Spleen (tissue), 7 donors: ENCODE measurements around the gene GAS7.

Experiments
- CTCF ChIP-seq, 11 experiments: fragments of 200-600 bp in 7 of 11; fragments of 450-650 bp in 4 of 11; sonication (generic) in 4 of 11; IDR thresholded peaks in 8 of 11; conservative IDR thresholded peaks in 3 of 11; 1 replicate in 7 of 11; 2 replicates in 4 of 11; pipeline versions ENCODE4 v1.4.0 to v1.8.0; 2016 to 2021; ENCODE audit warnings: antibody characterized with exemption in 11 of 11, inconsistent platforms in 4 of 11, mild to moderate bottlenecking in 1 of 11
- POLR2A ChIP-seq, 3 donors: fragments of 450-650 bp; IDR thresholded peaks; one replicate each; pipeline ENCODE4 v1.5.1; 2017; ENCODE audit warnings: antibody characterized with exemption in 3 of 3, mild to moderate bottlenecking in 1 of 3
- donor health status: DM: no; HTN: no; CAD: no; lungs with moderate emphysema.
- donor health status: DM: no; HTN: no; CAD: no.
- donor health status: DM: no; HTN: no; CAD: no.

- TF ChIP-seq CTCF (IDR thresholded peaks at IDR 0.05 in 8 of 11, conservative IDR thresholded peaks at IDR 0.05 in 3 of 11) (no peak), POLR2A (IDR thresholded peaks at IDR 0.05) (no peak)
Observed at GRCh38 chr17:10162096-10162495, 36.3 kb downstream of the GAS7 start.
